Activated T-cell treated with anti-CD3 and anti-CD28 coated beads for 4 hours (primary cell): ENCODE measurements around the gene MAP3K19.
"Not testable (repeated sequence)": the region's sequence is repeated elsewhere in the genome, so short reads cannot be mapped to it uniquely, and the experiment has no call there.

Experiments
- DNase-seq: peaks from one replicate; pipeline ENCODE4 v3.0.0-alpha.2; 2020

The MAP3K19 gene

GRCh38 chr2:134977104-134977503, 70.1 kb downstream of the MAP3K19 start:
- DNase-seq, result not testable (repeated sequence)

- DNase-seq, result no peak
Measured at GRCh38 chr2:134976074-134976702, 71.1 kb downstream of the MAP3K19 start.

GRCh38 chr2:134975281-134976009, 71.8 kb downstream of the MAP3K19 start:
- no peak for DNase-seq

GRCh38 chr2:134973241-134974138, 73.8 kb downstream of the MAP3K19 start:
- no peak for DNase-seq

- DNase-seq, result not testable (repeated sequence)
Measured at GRCh38 chr2:134967166-134967565, 80.1 kb downstream of the MAP3K19 start.

- no peak for DNase-seq
Measured at GRCh38 chr2:134957477-134957876, 89.8 kb downstream of the MAP3K19 start.

GRCh38 chr2:134955744-134956143, 91.5 kb downstream of the MAP3K19 start:
- DNase-seq, result no peak

GRCh38 chr2:134954065-134954464, 93.2 kb downstream of the MAP3K19 start:
- DNase-seq, result no peak

GRCh38 chr2:134952608-134953007, 94.6 kb downstream of the MAP3K19 start:
- DNase-seq, result no peak

- DNase-seq, result no peak
Measured at GRCh38 chr2:134950886-134951285, 96.4 kb downstream of the MAP3K19 start.

- no peak for DNase-seq
Measured at GRCh38 chr2:134949981-134950708, 97.1 kb downstream of the MAP3K19 start.

GRCh38 chr2:134946073-134946472, 101.2 kb downstream of the MAP3K19 start:
- DNase-seq, result no peak

- no peak for DNase-seq
Measured at GRCh38 chr2:134944975-134945374, 102.3 kb downstream of the MAP3K19 start.

GRCh38 chr2:134943540-134943939, 103.7 kb downstream of the MAP3K19 start:
- DNase-seq, result no peak

GRCh38 chr2:134936691-134937090, 110.6 kb downstream of the MAP3K19 start:
- DNase-seq, result no peak

- DNase-seq, result no peak
Measured at GRCh38 chr2:134934641-134935040, 112.6 kb downstream of the MAP3K19 start.

- no peak for DNase-seq
Measured at GRCh38 chr2:134934150-134934549, 113.1 kb downstream of the MAP3K19 start.

GRCh38 chr2:134933732-134934131, 113.5 kb downstream of the MAP3K19 start:
- DNase-seq, result no peak

GRCh38 chr2:134932864-134933526, 114.3 kb downstream of the MAP3K19 start:
- DNase-seq, result no peak

GRCh38 chr2:134927195-134927594, 120.1 kb downstream of the MAP3K19 start:
- no peak for DNase-seq

- no peak for DNase-seq
Measured at GRCh38 chr2:134926231-134926931, 120.9 kb downstream of the MAP3K19 start.

- DNase-seq, result no peak
Measured at GRCh38 chr2:134924912-134925311, 122.3 kb downstream of the MAP3K19 start.
